ENCODE measurements around the gene SLCO3A1. TPM values are rescaled to one million over a fixed set of nuclear protein-coding genes. Genes with fewer than 3 reads are reported as not detected.

The SLCO3A1 gene
- total RNA-seq, 1 donor, result 8.6 TPM

- TF ChIP-seq CTCF (IDR thresholded peaks at IDR 0.05; ENCODE audit: insufficient read depth, low read depth, low read length), result no peak
- no peak for DNase-seq (ENCODE audit: low read depth)
- H3K4me3 ChIP-seq (ENCODE audit: low read depth, low read length), result no peak overlapping the region
These were observed 56.1 kb downstream of the SLCO3A1 start for GRCh38 chr15:91909574-91909973.

GRCh38 chr15:91911844-91912243 is 58.3 kb downstream of the SLCO3A1 start:
- H3K4me3 ChIP-seq (ENCODE audit: low read depth, low read length), result no peak overlapping the region
- no peak for TF ChIP-seq CTCF (IDR thresholded peaks at IDR 0.05; ENCODE audit: insufficient read depth, low read depth, low read length)
- DNase-seq (ENCODE audit: low read depth), result no peak

- no peak for TF ChIP-seq CTCF (IDR thresholded peaks at IDR 0.05; ENCODE audit: insufficient read depth, low read depth, low read length)
- H3K4me3 ChIP-seq (ENCODE audit: low read depth, low read length), result no peak overlapping the region
- DNase-seq (ENCODE audit: low read depth), result no peak
These were observed 58.8 kb downstream of the SLCO3A1 start for GRCh38 chr15:91912336-91912735.

GRCh38 chr15:91913560-91913959 is 60.1 kb downstream of the SLCO3A1 start:
- no peak overlapping the region for H3K4me3 ChIP-seq (ENCODE audit: low read depth, low read length)
- no peak for TF ChIP-seq CTCF (IDR thresholded peaks at IDR 0.05; ENCODE audit: insufficient read depth, low read depth, low read length)
- no peak for DNase-seq (ENCODE audit: low read depth)

GRCh38 chr15:91915576-91915975 is 62.1 kb downstream of the SLCO3A1 start:
- no peak for DNase-seq (ENCODE audit: low read depth)
- TF ChIP-seq CTCF (IDR thresholded peaks at IDR 0.05; ENCODE audit: insufficient read depth, low read depth, low read length), result no peak

GRCh38 chr15:91916051-91916450 is 62.5 kb downstream of the SLCO3A1 start:
- DNase-seq (ENCODE audit: low read depth), result no peak
- TF ChIP-seq CTCF (IDR thresholded peaks at IDR 0.05; ENCODE audit: insufficient read depth, low read depth, low read length), result no peak
- H3K4me3 ChIP-seq (ENCODE audit: low read depth, low read length), result no peak overlapping the region

More at GRCh38 chr15:91915576-91915975, 62.1 kb downstream of the SLCO3A1 start:
- no peak overlapping the region for H3K4me3 ChIP-seq (ENCODE audit: low read depth, low read length)

- no peak for DNase-seq (ENCODE audit: low read depth)
- no peak for TF ChIP-seq CTCF (IDR thresholded peaks at IDR 0.05; ENCODE audit: insufficient read depth, low read depth, low read length)
- H3K4me3 ChIP-seq (ENCODE audit: low read depth, low read length), result no peak overlapping the region
These were observed 64.3 kb downstream of the SLCO3A1 start for GRCh38 chr15:91917686-91918360.

Data from fibroblast of villous mesenchyme (primary cell).